GM21367 (cell line): ENCODE results near the gene ACOT12.

Experiments
- ATAC-seq: cut with Tn5 transposase; IDR thresholded peaks from one replicate; pipeline ENCODE4 v1.9.1; 2021; ENCODE audit not compliant: unreplicated experiment

Gene ACOT12

GRCh38 chr5:81401266-81401665 is 7.3 kb upstream of the ACOT12 start:
- no peak for ATAC-seq

- no peak for ATAC-seq
Observed at GRCh38 chr5:81400375-81400774, 6.4 kb upstream of the ACOT12 start.

- ATAC-seq = no peak
Observed at GRCh38 chr5:81398741-81399140, 4.8 kb upstream of the ACOT12 start.

- ATAC-seq = no peak
Observed at GRCh38 chr5:81397176-81397575, 3.2 kb upstream of the ACOT12 start.

- ATAC-seq = no peak
Observed at GRCh38 chr5:81395262-81395661, 1.3 kb upstream of the ACOT12 start.

- no peak for ATAC-seq
Observed at GRCh38 chr5:81393430-81393782, 528 bp downstream of the ACOT12 start.

- ATAC-seq = no peak
Observed at GRCh38 chr5:81389025-81389424, 4.9 kb downstream of the ACOT12 start.

- no peak for ATAC-seq
Observed at GRCh38 chr5:81388169-81388568, 5.8 kb downstream of the ACOT12 start.

- ATAC-seq = no peak
Observed at GRCh38 chr5:81383867-81384266, 10.1 kb downstream of the ACOT12 start.

GRCh38 chr5:81371354-81371876 is 22.5 kb downstream of the ACOT12 start:
- ATAC-seq = no peak

GRCh38 chr5:81370912-81371311 is 23.0 kb downstream of the ACOT12 start:
- no peak for ATAC-seq

GRCh38 chr5:81365541-81365940 is 28.4 kb downstream of the ACOT12 start:
- ATAC-seq = no peak

- ATAC-seq = no peak
Observed at GRCh38 chr5:81363093-81363871, 30.7 kb downstream of the ACOT12 start.

GRCh38 chr5:81361600-81361999 is 32.3 kb downstream of the ACOT12 start:
- ATAC-seq = no peak

GRCh38 chr5:81360640-81361039 is 33.3 kb downstream of the ACOT12 start:
- no peak for ATAC-seq

GRCh38 chr5:81359881-81360280 is 34.1 kb downstream of the ACOT12 start:
- ATAC-seq = no peak

- no peak for ATAC-seq
Observed at GRCh38 chr5:81359108-81359507, 34.8 kb downstream of the ACOT12 start.

GRCh38 chr5:81355291-81356251 is 38.4 kb downstream of the ACOT12 start:
- no peak for ATAC-seq

GRCh38 chr5:81354093-81354492 is 39.8 kb downstream of the ACOT12 start:
- no peak for ATAC-seq

- no peak for ATAC-seq
Observed at GRCh38 chr5:81353189-81353588, 40.7 kb downstream of the ACOT12 start.

- ATAC-seq = no peak
Observed at GRCh38 chr5:81350507-81350906, 43.4 kb downstream of the ACOT12 start.

- ATAC-seq = no peak
Observed at GRCh38 chr5:81349161-81349560, 44.8 kb downstream of the ACOT12 start.
